Measurements from ENCODE around the gene LMBR1. TPM values are rescaled to one million over a fixed set of nuclear protein-coding genes. Genes with fewer than 3 reads are reported as not detected.

LMBR1 gene
- total RNA-seq, 1 donor: 39.4 TPM

DNA sequence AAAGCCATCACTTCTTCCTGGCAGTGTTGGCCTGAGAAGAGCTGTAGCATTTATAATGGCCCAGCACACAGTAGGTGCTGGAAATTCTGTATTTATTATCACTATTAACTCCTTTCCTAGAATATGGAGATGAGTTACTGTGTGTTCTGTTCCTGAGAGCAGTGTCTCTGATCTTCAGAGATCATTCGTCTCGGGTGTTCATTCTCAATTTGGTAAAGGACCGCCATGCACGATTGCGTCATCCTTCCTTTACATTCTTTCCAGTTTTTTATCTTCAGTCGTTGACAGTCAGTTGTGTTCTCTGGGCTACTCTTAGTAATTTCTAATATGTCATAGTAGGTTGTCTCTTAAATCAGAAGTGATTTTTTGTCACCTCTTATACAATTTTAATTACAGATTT is 233.8 kb downstream of the LMBR1 start:
- no peak overlapping the region for H3K4me2 ChIP-seq (ENCODE audit: insufficient read depth, low read length)
- H3K27me3 ChIP-seq (ENCODE audit: insufficient read depth, low read length): no peaks in the 10 kb centered on the region
- no peaks in the 10 kb centered on the region for H3K79me2 ChIP-seq (ENCODE audit: insufficient read depth, low read length)
- H4K20me1 ChIP-seq (ENCODE audit: insufficient read depth, low read length): no peaks in the 10 kb centered on the region
- DNase-seq (ENCODE audit: insufficient read length, low spot score, missing footprints): no peak
- H2AFZ ChIP-seq (ENCODE audit: low read length): no peak overlapping the region
- no peak overlapping the region for H3K4me3 ChIP-seq (ENCODE audit: insufficient read depth, low read length)
- H3K9me3 ChIP-seq (ENCODE audit: low read depth, low read length): no peaks in the 10 kb centered on the region
- H3K4me1 ChIP-seq (ENCODE audit: insufficient read depth, low read length): no peaks in the 10 kb centered on the region
- H3K36me3 ChIP-seq (ENCODE audit: insufficient read depth, low read length): no peaks in the 10 kb centered on the region
- TF ChIP-seq, protein P1, sequence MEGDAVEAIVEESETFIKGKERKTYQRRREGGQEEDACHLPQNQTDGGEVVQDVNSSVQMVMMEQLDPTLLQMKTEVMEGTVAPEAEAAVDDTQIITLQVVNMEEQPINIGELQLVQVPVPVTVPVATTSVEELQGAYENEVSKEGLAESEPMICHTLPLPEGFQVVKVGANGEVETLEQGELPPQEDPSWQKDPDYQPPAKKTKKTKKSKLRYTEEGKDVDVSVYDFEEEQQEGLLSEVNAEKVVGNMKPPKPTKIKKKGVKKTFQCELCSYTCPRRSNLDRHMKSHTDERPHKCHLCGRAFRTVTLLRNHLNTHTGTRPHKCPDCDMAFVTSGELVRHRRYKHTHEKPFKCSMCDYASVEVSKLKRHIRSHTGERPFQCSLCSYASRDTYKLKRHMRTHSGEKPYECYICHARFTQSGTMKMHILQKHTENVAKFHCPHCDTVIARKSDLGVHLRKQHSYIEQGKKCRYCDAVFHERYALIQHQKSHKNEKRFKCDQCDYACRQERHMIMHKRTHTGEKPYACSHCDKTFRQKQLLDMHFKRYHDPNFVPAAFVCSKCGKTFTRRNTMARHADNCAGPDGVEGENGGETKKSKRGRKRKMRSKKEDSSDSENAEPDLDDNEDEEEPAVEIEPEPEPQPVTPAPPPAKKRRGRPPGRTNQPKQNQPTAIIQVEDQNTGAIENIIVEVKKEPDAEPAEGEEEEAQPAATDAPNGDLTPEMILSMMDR (IDR thresholded peaks at IDR 0.05; ENCODE audit: extremely low read depth, low read depth, low read length): no peak
- no peak overlapping the region for H3K27ac ChIP-seq (ENCODE audit: low read depth, low read length)

DNA sequence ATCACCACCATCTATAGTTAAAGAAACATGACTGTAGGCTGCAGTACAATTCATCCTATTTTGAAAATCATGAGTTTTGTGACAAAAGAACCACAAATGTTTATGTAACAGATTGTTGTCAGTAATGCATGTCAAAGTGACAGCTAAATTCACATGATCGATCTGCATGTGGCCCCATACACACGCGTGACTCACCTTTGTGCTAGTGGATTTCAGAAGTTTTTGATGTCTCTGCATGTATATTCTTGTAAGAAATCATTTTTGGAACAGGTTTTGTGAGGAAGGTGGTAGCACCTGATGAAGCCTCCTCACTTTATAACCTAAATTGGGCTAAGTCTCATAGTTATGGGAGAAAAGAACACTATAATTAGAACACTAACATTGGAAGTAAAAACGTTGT is 235.3 kb downstream of the LMBR1 start:
- H3K4me3 ChIP-seq (ENCODE audit: insufficient read depth, low read length): no peak overlapping the region
- TF ChIP-seq, protein P1 (IDR thresholded peaks at IDR 0.05; ENCODE audit: extremely low read depth, low read depth, low read length): no peak
- H3K79me2 ChIP-seq (ENCODE audit: insufficient read depth, low read length): no peaks in the 10 kb centered on the region
- no peaks in the 10 kb centered on the region for H3K36me3 ChIP-seq (ENCODE audit: insufficient read depth, low read length)
- no peaks in the 10 kb centered on the region for H3K4me1 ChIP-seq (ENCODE audit: insufficient read depth, low read length)
- H3K27me3 ChIP-seq (ENCODE audit: insufficient read depth, low read length): no peaks in the 10 kb centered on the region
- no peaks in the 10 kb centered on the region for H4K20me1 ChIP-seq (ENCODE audit: insufficient read depth, low read length)
- no peak overlapping the region for H2AFZ ChIP-seq (ENCODE audit: low read length)
- no peaks in the 10 kb centered on the region for H3K9me3 ChIP-seq (ENCODE audit: low read depth, low read length)
- no peak overlapping the region for H3K4me2 ChIP-seq (ENCODE audit: insufficient read depth, low read length)
- DNase-seq (ENCODE audit: insufficient read length, low spot score, missing footprints): no peak
- H3K27ac ChIP-seq (ENCODE audit: low read depth, low read length): no peak overlapping the region

DNA sequence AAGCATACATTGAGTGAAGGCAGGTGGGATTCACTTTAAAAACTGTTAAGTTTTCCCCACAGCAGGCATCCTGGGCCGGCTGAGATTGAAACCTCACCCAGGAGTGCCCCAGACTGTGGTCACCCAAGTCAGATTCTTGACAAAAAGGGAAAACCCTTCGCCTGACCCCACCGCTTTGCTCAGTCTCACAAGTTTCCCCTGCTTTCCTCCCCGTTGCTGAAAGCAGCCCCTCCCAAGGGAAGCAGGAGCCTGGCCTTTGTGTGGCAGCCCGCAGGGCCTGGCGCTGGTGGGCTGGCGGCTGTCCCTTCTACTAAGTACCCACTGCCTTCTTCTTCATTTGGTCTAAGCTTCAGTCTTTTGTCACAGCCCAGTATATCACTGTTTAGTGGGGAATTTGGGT is 236.4 kb downstream of the LMBR1 start:
- Histone ChIP-seq H3K9me3 (ENCODE audit: low read depth, low read length) (no peaks in the 10 kb centered on the region), H3K27me3 (ENCODE audit: insufficient read depth, low read length) (no peaks in the 10 kb centered on the region)

DNA sequence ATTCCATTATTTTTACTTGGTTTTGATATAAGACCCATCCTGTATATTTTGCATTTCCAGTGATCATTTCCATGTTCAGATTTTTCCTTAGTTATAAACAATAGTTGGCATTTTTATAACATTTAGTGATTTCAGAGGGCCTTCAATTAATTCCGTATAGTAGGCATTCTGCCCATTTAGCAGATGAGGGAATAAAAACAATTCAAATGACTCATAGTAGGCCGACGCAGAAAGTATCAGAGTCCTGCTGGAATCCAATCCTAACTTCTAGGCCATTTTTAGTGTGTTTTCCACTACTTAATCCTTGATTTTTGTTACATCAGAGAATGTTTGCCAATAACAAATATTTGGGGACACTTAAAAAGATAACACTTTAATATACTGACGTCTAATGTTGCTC is 237.0 kb downstream of the LMBR1 start:
- Histone ChIP-seq H4K20me1 (ENCODE audit: insufficient read depth, low read length) (no peaks in the 10 kb centered on the region), H3K79me2 (ENCODE audit: insufficient read depth, low read length) (no peaks in the 10 kb centered on the region), H3K9me3 (ENCODE audit: low read depth, low read length) (no peaks in the 10 kb centered on the region), H3K27ac (ENCODE audit: low read depth, low read length) (no peak overlapping the region), H2AFZ (ENCODE audit: low read length) (no peak overlapping the region), H3K4me2 (ENCODE audit: insufficient read depth, low read length) (no peak overlapping the region), H3K36me3 (ENCODE audit: insufficient read depth, low read length) (no peaks in the 10 kb centered on the region), H3K4me3 (ENCODE audit: insufficient read depth, low read length) (no peak overlapping the region), H3K4me1 (ENCODE audit: insufficient read depth, low read length) (no peaks in the 10 kb centered on the region), H3K27me3 (ENCODE audit: insufficient read depth, low read length) (no peaks in the 10 kb centered on the region)
- no peak for DNase-seq (ENCODE audit: insufficient read length, low spot score, missing footprints)
- TF ChIP-seq, protein P1 (IDR thresholded peaks at IDR 0.05; ENCODE audit: extremely low read depth, low read depth, low read length): no peak

More for the DNA sequence above, 236.4 kb downstream of the LMBR1 start:
- Histone ChIP-seq H3K4me2 (ENCODE audit: insufficient read depth, low read length) (no peak overlapping the region), H3K4me1 (ENCODE audit: insufficient read depth, low read length) (no peaks in the 10 kb centered on the region), H3K79me2 (ENCODE audit: insufficient read depth, low read length) (no peaks in the 10 kb centered on the region), H4K20me1 (ENCODE audit: insufficient read depth, low read length) (no peaks in the 10 kb centered on the region), H3K27ac (ENCODE audit: low read depth, low read length) (no peak overlapping the region), H3K36me3 (ENCODE audit: insufficient read depth, low read length) (no peaks in the 10 kb centered on the region), H2AFZ (ENCODE audit: low read length) (no peak overlapping the region), H3K4me3 (ENCODE audit: insufficient read depth, low read length) (no peak overlapping the region)
- no peak for DNase-seq (ENCODE audit: insufficient read length, low spot score, missing footprints)
- TF ChIP-seq, protein P1 (IDR thresholded peaks at IDR 0.05; ENCODE audit: extremely low read depth, low read depth, low read length): no peak
